Breast epithelium (tissue), 4 donors: ENCODE data around the gene ERG28. TPM values are rescaled to one million over a fixed set of nuclear protein-coding genes. Genes with fewer than 3 reads are reported as not detected.
A peak's percentile ranks its signal among the peaks of the same experiment; 100 is the strongest.

ENCODE experiments used
- DNase-seq, 2 donors: peaks; one replicate each; pipeline ENCODE4 v3.0.0-alpha.2; 2019; ENCODE audit warnings: low spot score in 2 of 2
- H3K27ac ChIP-seq, 2 donors: fragments of 200-600 bp; sonication (generic) in 1 of 2; one replicate each; pipeline ENCODE4 v1.5.1; 2016 to 2019; ENCODE audit warnings: mild to moderate bottlenecking in 1 of 2
- H3K27me3 ChIP-seq, 2 donors: fragments of 200-600 bp; sonication (generic) in 1 of 2; one replicate each; pipeline versions ENCODE4 v1.5.1 to v1.6.0; 2017 to 2019; ENCODE audit warnings: control low read depth in 1 of 2, mild to moderate bottlenecking in 1 of 2
- H3K36me3 ChIP-seq: fragments of 200-600 bp; one replicate; pipeline ENCODE4 v1.5.1; 2019
- H3K4me1 ChIP-seq, 2 donors: fragments of 200-600 bp; sonication (generic); one replicate each; pipeline ENCODE4 v1.5.1; 2016 to 2019; ENCODE audit warnings: control low read depth in 1 of 2
- H3K4me3 ChIP-seq, 3 donors: fragments of 200-600 bp; sonication (generic); 1 replicate in 2 of 3; 2 replicates in 1 of 3; pipeline ENCODE4 v1.5.1; 2016 to 2019; ENCODE audit warnings: mild to moderate bottlenecking in 3 of 3, moderate library complexity in 2 of 3
- H3K9me3 ChIP-seq, 2 donors: fragments of 200-600 bp; sonication (generic) in 1 of 2; one replicate each; pipeline ENCODE4 v1.5.1; 2016 to 2019; ENCODE audit warnings: control low read depth in 1 of 2
- CTCF ChIP-seq, 3 donors: fragments of 450-650 bp; IDR thresholded peaks; one replicate each; pipeline ENCODE4 v1.5.1; 2016 to 2017; ENCODE audit warnings: antibody characterized with exemption in 3 of 3, mild to moderate bottlenecking in 3 of 3, moderate library complexity in 3 of 3
- POLR2A ChIP-seq: fragments of 450-650 bp; IDR thresholded peaks from one replicate; pipeline ENCODE4 v1.6.1; 2016; ENCODE audit warnings: antibody characterized with exemption, mild to moderate bottlenecking, moderate library complexity
- POLR2AphosphoS5 ChIP-seq, 3 donors: sonication (generic); formaldehyde crosslinking; IDR thresholded peaks; one replicate each; pipeline ENCODE4 v1.6.1; 2017; ENCODE audit warnings: antibody characterized with exemption in 3 of 3
- intact Hi-C: fragments of 100-400 bp; cut with DNase I; formaldehyde crosslinking; loops from one replicate; pipeline ENCODE4 v1.15.1; 2023; ENCODE audit warnings: low total_unique reads
- total RNA-seq, 3 donors: library from RNA; depleted of rRNA; stranded (reverse); fragments of >200 nt; gene quantifications; one replicate each; pipeline ENCODE4 v1.1.0, GENCODE V29; 2016

ERG28 gene
- total RNA-seq, 3 donors from 2014 or later, result 4.5 to 9.7 (median 5.9) TPM

- no peak for TF ChIP-seq POLR2A
- no peak for TF ChIP-seq CTCF (IDR thresholded peaks at IDR 0.05)
- TF ChIP-seq POLR2AphosphoS5 (IDR thresholded peaks at IDR 0.05), result no peak
- Histone ChIP-seq H3K36me3 (no peaks in the 10 kb centered on the region), H3K27ac (no peak overlapping the region), H3K4me3 (no peak overlapping the region), H3K9me3 (no peaks in the 10 kb centered on the region), H3K27me3 (no peaks in the 10 kb centered on the region), H3K4me1 (no peaks in the 10 kb centered on the region)
- intact Hi-C loops, result no loop called here
- no peak for DNase-seq
Measured at GRCh38 chr14:75662966-75663365, 2.3 kb upstream of the ERG28 start.

GRCh38 chr14:75661499-75661814 is 781 bp upstream of the ERG28 start:
- intact Hi-C loops, result no loop called here
- H3K9me3 ChIP-seq, result no peaks in the 10 kb centered on the region
- H3K27ac ChIP-seq, result peak overlapping the region; percentile 96
- H3K27me3 ChIP-seq, result no peaks in the 10 kb centered on the region
- TF ChIP-seq POLR2AphosphoS5 (IDR thresholded peaks at IDR 0.05) (peak in 1 of 3 donors; percentile 4), CTCF (IDR thresholded peaks at IDR 0.05) (no peak), POLR2A (no peak)
- peak overlapping the region; percentile 89 to 97 (median 97) for H3K4me3 ChIP-seq
- H3K4me1 ChIP-seq, result no peaks in the 10 kb centered on the region
- DNase-seq, result no peak
- no peaks in the 10 kb centered on the region for H3K36me3 ChIP-seq

- no peak for DNase-seq
- intact Hi-C loops, result no loop called here
- Histone ChIP-seq H3K4me1 (no peaks in the 10 kb centered on the region), H3K36me3 (no peaks in the 10 kb centered on the region), H3K27me3 (no peaks in the 10 kb centered on the region), H3K4me3 (peak overlapping the region; percentile 89 to 97 (median 97)), H3K27ac (peak overlapping the region; percentile 85 to 96), H3K9me3 (no peaks in the 10 kb centered on the region)
- TF ChIP-seq POLR2AphosphoS5 (IDR thresholded peaks at IDR 0.05), result no peak
- TF ChIP-seq CTCF (IDR thresholded peaks at IDR 0.05), result no peak
- TF ChIP-seq POLR2A, result no peak
Measured at GRCh38 chr14:75660238-75660629, 442 bp downstream of the ERG28 start.

- no peak for DNase-seq
- Histone ChIP-seq H3K4me3 (no peak overlapping the region), H3K27ac (no peak overlapping the region), H3K9me3 (no peaks in the 10 kb centered on the region), H3K4me1 (no peaks in the 10 kb centered on the region), H3K36me3 (peaks cover 5% of the 10 kb centered on the region), H3K27me3 (no peaks in the 10 kb centered on the region)
- TF ChIP-seq POLR2AphosphoS5 (IDR thresholded peaks at IDR 0.05) (no peak), POLR2A (no peak), CTCF (IDR thresholded peaks at IDR 0.05) (no peak)
- intact Hi-C loops, result no loop called here
Measured at GRCh38 chr14:75658957-75659356, 1.7 kb downstream of the ERG28 start.

GRCh38 chr14:75657331-75657730 is 3.3 kb downstream of the ERG28 start:
- Histone ChIP-seq H3K27me3 (no peaks in the 10 kb centered on the region), H3K36me3 (peaks cover 5% of the 10 kb centered on the region), H3K4me3 (no peak overlapping the region), H3K27ac (no peak overlapping the region), H3K9me3 (no peaks in the 10 kb centered on the region), H3K4me1 (no peaks in the 10 kb centered on the region)
- intact Hi-C loops, result no loop called here
- no peak for DNase-seq
- no peak for TF ChIP-seq POLR2A
- no peak for TF ChIP-seq CTCF (IDR thresholded peaks at IDR 0.05)
- TF ChIP-seq POLR2AphosphoS5 (IDR thresholded peaks at IDR 0.05), result no peak
